CMK (cell line): ENCODE measurements around the gene STX4.

Experiments used
- DNase-seq: peaks from one replicate; pipeline ENCODE4 v3.0.0-alpha.2; 2010; ENCODE audit warnings: low read depth

Gene STX4, protein sequence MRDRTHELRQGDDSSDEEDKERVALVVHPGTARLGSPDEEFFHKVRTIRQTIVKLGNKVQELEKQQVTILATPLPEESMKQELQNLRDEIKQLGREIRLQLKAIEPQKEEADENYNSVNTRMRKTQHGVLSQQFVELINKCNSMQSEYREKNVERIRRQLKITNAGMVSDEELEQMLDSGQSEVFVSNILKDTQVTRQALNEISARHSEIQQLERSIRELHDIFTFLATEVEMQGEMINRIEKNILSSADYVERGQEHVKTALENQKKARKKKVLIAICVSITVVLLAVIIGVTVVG

DNA sequence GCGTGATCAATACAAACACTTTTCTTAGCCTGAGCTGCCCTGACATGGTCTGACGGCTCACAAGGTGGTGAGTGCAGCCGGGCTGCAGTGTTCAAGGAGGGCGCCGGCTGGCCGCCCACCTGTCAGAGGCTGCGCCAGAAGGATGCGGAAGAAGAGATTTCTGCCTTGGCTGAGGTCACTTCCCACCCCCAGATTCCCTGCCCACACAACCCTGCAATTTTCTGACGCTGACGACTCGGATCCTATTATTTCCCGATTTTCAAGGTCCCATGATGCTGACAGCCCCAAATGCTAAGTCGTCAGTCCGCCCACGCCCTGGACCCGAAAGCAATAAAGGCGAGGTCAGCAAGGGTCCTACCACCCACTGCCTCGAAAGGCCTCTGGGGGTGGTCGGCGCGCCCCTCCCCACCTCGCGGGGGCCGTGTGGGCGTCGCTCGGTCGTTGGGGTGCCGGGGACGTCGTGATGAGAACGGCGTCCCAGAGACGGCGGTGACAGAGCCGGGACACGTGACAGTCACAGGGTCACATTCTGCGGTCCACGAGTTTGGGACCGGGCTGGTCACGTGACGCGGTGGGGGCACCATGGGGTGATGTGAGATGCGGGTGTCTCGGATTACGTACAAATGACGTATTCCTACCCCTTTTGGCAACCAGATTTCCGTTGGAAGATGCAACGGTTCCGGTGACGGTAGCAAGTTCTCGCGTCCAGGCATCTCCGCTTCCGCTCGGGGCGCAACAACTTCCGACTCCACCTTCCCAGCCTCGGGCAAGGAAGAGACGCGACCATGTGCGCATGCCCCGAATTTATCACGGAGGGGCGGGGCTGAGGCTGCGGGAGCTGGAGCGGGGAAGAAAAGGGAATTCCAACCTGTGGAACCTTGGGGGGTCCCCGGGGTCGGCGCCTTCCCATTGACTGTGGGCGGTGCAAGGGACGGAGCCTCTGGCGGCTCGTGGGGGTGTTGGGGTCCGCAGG is at the start of gene STX4:
Gene STX4, plus strand, starts transcription at position 823 of the 973 bp plus-strand sequence. CDS start 248 bp downstream, outside the sequence.
- DNase-seq: peak; percentile 99

DNA sequence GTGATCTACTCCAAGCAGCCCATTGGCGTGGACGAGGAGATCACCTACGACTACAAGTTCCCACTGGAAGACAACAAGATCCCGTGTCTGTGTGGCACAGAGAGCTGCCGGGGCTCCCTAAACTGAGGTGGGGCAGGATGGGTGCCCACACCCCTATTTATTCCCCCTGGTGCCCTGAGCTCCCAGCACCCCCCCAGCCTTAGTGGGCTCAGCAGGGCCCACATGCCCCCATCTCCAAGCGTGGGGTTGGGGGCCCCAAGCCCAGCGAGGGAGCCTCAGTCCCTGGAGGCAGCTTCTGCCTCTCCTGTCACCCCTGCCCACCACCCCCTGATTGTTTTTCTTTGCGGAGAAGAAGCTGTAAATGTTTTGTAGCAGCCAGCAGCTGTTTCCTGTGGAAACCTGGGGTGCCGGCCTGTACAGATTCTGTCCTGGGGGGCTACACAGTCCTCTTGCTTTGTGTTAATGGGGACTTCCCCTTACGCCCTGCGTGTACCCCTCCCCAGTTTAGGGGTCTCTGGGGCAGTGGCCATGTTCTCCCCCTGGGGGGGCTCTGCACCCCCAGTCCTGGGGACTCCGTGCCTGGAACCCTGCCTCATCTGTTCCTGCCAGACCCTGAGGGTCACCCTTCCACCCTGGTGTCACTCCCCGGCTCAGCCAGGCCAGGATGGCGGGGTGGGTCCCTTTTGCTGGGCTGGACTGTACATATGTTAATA is 49.3 kb upstream of the STX4 start:
- DNase-seq: no peak

DNA sequence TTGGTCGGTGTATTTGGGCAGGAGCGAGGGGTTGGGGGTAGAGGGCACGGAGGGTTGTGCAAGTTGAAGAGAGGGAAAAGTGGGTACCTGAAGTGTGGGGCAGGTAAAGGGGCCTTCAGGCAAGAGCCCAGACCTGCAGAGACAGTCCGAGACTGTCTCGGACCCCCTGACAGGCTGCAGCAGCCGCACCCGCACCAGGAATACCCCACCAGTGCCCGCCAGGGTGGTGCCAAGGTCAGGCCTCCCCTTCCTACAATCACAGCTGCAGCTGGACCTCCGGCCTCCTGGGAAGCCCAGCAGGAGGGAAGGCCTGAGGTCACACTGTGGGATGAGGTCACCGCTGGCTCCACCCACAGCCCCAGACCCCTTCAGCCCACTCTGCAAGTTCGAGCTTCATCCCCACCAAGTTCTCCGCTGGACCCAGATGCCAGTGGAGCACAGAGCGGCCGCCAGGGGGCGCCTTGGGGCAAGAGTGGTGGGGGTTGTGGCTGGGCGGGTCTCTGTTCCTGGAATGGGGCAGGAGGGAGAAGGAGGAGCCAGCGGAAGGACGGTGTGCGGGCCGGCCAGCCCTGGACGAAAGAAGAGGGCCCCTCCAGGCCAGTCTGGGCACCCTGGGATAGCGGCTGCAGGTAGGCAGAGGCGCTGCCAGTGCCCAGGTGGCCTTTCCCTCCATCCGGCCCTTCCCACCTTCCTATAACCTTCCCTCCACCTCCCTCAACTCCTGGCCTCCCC is 48.5 kb upstream of the STX4 start, which contains the start of gene HSD3B7:
Gene HSD3B7, plus strand, starts transcription at position 539 of the 732 bp plus-strand sequence. CDS start 452 bp downstream, outside the sequence.
- DNase-seq: peak; percentile 61

DNA sequence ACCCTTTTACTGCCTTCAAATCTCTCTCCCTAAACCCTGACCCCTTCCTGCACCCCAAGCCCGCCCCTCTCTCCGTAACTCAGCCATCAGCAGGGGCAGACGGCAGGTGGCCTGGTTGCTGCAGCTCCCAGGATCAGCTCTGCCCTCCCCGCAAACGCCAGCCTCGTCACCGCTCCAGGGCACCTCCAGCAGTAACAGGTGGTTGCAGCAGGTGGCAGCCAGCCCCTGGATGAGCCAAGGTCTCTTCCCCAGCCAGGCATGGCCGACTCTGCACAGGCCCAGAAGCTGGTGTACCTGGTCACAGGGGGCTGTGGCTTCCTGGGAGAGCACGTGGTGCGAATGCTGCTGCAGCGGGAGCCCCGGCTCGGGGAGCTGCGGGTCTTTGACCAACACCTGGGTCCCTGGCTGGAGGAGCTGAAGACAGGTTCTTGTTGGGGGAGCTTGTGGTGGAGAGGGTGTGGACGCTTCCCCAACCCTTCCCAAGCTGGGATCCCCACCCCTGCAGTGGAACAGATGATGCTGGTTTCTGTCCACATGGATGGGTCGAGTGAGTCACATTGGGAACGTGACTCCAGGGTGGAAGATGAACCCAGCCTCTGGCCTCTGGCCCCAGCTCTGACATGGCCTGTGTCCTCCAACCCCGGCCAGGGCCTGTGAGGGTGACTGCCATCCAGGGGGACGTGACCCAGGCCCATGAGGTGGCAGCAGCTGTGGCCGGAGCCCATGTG is 47.8 kb upstream of the STX4 start:
- DNase-seq: no peak

DNA sequence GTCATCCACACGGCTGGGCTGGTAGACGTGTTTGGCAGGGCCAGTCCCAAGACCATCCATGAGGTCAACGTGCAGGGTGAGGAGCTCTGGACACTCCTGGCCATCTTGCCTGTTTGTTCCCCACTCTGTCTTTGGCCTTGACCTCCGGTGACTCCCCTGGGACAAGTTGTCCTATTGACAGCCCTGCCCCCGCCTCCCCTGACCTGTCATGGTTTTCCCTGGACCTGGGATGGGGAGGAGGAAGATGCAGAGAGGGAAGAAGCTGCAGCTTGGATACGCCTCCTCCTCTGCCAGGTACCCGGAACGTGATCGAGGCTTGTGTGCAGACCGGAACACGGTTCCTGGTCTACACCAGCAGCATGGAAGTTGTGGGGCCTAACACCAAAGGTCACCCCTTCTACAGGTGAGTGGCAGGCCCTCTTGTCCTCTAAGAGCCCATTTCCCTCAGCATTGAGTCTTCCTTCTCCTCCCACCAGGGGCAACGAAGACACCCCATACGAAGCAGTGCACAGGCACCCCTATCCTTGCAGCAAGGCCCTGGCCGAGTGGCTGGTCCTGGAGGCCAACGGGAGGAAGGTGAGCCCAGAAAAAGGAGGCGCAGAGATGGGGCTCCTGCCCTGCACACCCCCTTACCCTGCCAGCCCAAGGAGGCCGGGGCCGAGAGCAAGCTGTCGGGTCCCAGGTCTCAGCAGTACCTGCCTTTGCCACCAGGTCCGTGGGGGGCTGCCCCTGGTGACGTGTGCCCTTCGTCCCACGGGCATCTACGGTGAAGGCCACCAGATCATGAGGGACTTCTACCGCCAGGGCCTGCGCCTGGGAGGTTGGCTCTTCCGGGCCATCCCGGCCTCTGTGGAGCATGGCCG is 47.0 kb upstream of the STX4 start:
- no peak for DNase-seq

DNA sequence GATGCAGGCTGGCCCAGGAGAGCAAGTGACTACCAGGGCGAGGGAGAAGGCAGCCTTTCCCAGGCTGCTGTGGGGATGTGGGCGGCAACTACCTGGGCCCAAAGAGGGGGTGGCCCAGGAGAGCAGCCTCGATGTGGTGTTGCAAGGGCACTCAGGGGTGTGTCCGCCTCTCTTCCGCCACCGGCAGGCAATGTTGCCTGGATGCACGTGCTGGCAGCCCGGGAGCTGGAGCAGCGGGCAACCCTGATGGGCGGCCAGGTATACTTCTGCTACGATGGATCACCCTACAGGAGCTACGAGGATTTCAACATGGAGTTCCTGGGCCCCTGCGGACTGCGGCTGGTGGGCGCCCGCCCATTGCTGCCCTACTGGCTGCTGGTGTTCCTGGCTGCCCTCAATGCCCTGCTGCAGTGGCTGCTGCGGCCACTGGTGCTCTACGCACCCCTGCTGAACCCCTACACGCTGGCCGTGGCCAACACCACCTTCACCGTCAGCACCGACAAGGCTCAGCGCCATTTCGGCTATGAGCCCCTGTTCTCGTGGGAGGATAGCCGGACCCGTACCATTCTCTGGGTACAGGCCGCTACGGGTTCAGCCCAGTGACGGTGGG is 45.7 kb upstream of the STX4 start:
- no peak for DNase-seq

DNA sequence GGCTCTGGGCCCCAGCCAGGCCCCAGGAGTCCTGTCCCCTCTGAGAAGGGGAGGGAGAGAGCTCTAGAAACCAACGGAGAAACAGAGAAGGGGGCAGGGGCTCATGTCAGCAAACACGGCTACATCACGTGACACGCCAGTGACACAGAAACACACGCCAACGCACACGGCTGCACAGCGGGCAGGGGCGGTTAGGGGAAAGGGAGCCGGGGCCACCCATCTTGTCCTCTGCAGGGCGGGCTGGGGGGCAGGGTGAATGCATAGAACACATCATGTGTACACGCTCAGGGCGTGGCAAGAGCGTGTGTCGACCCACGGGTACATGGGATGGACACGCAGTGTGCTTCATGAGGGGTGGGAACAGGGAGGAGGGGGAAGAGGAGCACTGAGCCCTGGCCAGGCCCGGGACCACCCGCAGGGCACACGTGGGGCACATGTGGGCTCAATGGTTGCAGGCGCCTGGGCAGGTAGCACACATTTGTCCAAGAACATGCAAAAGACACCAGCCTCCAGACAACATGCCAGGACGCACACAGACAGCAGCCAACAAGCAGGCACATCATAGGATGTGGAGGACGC is 43.8 kb upstream of the STX4 start:
- no peak for DNase-seq

DNA sequence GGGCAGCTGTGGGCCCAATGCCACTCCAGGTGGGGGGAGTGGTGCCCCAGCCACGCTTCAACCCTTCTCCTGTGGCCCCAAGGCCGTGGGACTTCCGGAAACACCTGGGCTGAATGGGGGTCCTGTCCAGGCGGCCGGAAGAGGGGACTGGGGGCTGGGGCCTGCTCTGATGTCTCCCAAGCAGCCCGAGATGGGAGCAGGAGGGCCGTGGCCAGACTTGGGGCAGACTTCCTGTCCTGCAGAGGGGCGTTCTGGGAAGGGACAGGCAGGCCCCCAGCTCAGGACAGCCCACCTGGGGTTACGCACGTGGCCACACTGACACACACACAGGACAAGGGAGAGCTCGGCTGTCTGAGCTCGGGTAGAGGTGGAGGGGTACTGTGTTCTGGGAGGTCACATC is 43.3 kb upstream of the STX4 start:
- DNase-seq: no peak

DNA sequence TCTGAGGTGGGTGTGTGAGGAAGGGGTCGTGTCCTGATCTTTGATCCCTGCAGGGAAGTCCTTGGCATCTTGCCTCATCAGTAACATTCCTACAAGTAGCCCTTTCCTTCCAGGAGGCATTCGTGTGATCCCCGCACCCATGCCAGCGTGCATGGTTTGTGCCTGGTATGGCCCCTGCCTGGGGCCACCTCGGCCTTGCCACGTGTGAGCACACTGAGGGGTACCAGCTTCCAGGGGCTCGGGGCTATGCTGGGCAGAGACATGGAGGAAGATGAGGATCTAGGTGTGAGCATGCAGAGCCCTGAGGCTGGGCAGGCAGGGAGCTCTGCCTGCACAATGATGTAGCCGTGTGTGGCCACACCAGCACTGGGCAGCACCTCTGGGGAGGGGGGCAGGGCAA is 42.3 kb upstream of the STX4 start:
- no peak for DNase-seq

DNA sequence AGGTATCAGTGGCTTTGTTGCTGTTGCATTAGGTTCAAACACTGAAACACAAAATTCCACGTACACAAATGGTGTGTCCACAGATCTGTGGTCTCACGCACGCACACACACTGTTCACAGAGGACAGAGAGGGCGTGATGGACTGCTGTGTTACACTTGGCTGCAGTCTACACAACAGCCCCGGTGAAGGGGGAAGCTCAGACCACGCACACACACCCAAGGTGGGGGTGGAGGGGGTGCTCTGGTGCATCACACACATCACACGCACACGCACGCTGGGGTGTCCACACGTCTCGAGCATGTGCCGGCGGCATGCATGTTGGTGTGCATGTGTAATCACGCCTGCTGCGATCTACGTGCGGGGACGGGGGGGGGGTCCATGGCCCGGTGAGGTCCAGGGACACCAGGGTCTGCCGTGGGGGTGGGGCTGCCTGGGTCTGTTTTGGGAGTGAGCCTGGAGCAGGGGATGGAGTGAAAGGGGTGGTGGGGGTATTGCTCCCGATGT is 41.0 kb upstream of the STX4 start:
- DNase-seq: no peak

DNA sequence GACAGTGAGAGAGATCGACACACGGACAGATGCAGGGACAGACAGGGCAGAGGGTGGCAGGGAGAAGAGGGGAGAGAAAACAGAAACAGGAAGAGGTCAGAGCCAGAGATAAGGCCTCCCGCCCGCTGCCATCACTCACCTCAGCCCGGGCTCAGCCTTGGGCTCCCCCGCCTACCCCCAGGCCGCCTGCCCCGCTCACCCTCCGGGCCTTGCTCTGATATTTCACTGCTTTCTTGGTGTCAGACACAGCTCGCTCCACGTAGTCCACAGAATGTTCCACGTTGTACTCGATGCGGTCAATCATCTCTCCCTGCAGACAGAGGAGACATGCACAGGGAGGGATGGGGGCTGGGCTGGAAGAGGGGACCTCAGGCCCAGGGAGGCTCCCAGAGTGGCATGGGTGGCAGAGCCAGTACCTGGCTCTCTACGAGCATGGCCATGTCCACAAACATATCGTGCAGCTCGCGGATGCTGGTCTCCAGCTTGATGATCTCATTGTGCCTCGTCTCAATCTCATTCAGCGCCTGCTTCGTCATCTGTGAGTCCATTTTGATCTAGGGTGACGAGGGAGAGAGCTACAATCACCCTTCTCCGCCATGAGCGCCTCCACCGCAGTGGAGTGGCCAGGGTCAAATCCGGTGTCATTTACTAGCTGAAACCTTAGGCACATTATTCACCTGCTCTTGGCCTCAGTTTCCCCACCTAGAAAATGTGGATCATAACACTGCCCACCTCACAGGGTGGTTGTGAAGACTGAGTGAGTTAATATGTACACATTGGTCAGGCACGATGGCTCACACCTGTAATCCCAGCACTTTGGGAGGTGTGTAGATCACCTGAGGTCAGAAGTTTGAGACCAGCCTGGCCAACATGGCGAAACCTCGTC is 40.2 kb upstream of the STX4 start:
- peak; percentile 62 for DNase-seq

DNA sequence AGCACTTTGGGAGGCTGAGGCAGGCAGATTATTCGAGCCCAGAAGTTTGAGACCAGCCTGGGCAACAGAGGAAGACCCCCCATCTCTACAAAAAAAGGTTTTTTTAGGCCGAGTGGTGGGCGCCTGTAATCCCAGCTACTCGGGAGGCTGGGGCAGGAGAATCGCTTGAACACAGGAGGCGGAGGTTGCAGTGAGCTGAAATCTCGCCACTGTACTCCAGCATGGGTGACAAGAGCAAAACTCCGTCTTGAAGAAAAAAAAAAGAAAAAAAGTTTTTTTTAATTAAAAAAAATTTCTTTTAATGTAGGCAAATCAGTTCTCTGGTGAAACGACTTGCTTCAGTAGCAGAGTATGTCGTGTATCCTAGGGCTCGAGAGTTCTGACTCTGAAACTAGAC is 37.4 kb upstream of the STX4 start:
- no peak for DNase-seq

DNA sequence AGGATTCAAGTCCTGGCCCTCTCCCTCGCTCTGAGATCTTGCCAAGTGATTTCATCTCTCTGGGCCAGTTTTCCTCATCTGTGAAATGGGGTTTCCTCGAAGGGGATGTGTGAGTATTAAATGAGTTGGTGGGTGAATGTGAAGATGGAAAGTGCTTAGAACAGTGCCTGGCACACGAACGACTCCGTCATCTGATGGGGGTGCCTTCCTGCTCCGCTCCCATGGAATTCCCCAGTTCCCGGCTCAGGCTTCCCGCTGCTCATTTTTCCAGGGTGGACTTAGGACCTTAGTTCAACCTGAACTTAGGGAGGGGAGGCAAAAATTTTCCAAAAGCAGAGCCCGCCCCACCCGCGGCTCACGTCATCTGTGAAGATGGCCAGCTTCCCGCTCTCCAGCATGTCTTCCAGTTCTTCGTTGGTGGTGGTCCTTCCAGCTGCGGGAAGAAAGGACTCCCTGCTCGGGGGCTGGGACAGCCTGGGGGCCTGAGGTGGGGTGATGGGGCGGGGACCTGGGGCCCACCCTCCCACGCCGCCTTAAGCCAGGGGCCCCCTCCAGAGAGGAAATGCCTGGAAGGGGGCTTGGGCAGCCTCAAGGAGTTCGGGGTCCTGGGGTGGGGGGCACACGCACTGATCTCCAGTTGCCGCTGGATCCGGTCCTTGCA is 36.9 kb upstream of the STX4 start:
- no peak for DNase-seq

DNA sequence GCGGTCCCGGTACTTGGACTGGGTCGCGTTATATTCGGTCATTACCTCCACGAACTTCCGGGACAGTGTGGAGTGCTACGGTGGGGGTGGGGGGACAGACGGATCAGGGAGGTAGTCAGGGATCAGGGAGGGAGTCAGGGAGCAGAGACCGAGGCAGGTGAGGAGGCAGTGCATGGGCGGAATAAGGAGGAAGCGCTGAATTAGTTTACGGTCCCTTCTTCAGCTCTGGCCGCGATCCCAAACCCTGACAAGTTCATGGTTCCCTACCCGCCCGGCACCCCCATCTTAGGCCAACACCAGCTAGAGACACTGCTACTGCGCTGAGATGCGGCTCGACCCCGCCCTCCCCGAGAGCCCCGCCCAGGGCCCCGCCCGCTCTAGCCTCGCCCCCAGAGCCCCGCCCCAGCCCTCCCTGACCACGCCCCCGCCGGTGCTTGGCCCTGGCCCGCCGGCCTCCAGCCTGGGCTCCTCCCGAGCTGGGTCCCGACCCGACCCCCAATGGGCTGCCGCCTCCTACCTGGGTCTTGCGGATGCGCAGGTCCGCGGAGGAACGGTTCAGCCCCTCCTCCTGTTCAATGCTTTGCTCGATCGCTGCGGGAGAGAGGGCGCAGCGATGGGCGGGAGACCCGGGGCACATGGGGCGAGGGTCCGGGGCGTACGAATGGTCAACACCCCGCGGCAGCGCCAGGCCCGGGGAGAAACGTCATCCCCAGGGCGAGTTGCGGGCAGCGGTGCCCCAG is 36.2 kb upstream of the STX4 start:
- DNase-seq: peak; percentile 56

DNA sequence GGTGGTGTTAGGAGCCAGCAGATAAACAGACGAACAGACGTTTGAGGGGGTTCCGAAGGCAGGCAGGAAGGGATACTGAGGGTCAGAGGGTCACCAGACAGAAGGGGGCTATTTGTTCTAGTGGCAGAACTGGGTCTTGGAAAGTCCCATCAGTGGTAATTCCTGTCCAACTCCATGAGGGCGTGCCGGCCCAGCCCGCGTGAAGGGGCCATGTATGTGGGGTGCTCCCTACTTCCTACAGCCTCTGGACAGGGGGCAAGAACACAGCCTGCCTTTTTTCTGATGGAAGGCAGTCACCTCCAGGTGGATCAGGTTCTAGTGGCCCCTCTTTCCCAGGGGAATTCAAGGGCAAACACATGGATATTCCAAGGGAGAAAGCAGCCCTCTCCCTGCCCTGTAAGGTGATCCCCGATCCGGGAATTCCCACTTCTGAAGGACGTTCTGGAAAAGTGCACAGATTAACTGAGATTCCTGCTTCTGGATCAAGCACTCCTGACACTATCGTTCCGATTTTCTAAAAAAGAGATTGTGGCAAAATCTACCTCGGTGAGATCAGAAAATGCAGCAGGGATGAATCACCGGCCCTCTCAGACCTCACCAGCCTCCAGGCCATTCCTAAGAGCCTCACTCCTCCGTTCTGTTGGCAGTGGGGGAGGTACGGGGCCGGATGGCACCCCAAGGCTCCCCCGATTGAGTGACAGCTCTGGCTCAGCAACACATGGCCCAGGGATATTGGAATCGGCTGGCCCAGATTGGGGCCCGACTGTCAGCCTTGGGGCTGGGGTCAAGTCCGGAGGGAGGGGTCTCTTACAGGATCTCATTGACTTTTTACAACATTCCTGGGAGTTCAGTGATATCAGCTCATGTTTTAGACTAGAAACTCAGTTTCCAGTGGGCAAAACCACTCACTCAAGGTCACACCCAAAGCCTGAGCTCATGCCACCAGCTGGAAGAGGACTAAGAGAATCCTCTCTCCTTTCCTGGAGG is 35.3 kb upstream of the STX4 start:
- DNase-seq: no peak
